Effector memory CD8-positive, alpha-beta T cell (primary cell): ENCODE measurements around the gene NKTR.

ENCODE experiments used
- ATAC-seq: fragments of 150-1000 bp; cut with Tn5 transposase; replicated peaks from 2 replicates; pipeline ENCODE4 v1.10.0; 2021; ENCODE audit warnings: mild to moderate bottlenecking, moderate library complexity
- DNase-seq, 3 experiments: peaks; one replicate each; pipeline ENCODE4 v3.0.0; 2021
- H3K27ac Mint-ChIP-seq, 2 donors: one replicate each; pipeline ENCODE4 v1.8.0; 2022; ENCODE audit warnings: mild to moderate bottlenecking in 2 of 2, mixed read lengths in 2 of 2, moderate library complexity in 2 of 2
- H3K27me3 Mint-ChIP-seq, 2 donors: one replicate each; pipeline ENCODE4 v1.8.0; 2022; ENCODE audit warnings: mixed read lengths in 2 of 2
- H3K36me3 Mint-ChIP-seq: one replicate; pipeline ENCODE4 v1.8.0; 2022; ENCODE audit warnings: mild to moderate bottlenecking, moderate library complexity, mixed read lengths; ENCODE audit not compliant: insufficient read depth
- H3K4me1 Mint-ChIP-seq, 2 donors: one replicate each; pipeline ENCODE4 v1.8.0; 2022; ENCODE audit warnings: low read depth in 2 of 2, mixed read lengths in 2 of 2
- H3K4me3 Mint-ChIP-seq, 2 donors: one replicate each; pipeline ENCODE4 v1.8.0; 2022; ENCODE audit warnings: mild to moderate bottlenecking in 2 of 2, mixed read lengths in 2 of 2, moderate library complexity in 2 of 2
- H3K9me3 Mint-ChIP-seq, 2 donors: one replicate each; pipeline ENCODE4 v1.8.0; 2022; ENCODE audit warnings: mixed read lengths in 2 of 2

NKTR gene

GRCh38 chr3:42605546-42606173 is 5.2 kb downstream of the NKTR start:
- ATAC-seq, result no peak
- DNase-seq, result no peak
- Mint-ChIP-seq H3K4me3 (no peak overlapping the region), H3K9me3 (no peaks in the 10 kb centered on the region), H3K36me3 (peaks cover 66% of the 10 kb centered on the region), H3K27me3 (no peaks in the 10 kb centered on the region), H3K4me1 (peaks cover 32 to 63% of the 10 kb centered on the region in 2 donors), H3K27ac (no peak overlapping the region)

DNA sequence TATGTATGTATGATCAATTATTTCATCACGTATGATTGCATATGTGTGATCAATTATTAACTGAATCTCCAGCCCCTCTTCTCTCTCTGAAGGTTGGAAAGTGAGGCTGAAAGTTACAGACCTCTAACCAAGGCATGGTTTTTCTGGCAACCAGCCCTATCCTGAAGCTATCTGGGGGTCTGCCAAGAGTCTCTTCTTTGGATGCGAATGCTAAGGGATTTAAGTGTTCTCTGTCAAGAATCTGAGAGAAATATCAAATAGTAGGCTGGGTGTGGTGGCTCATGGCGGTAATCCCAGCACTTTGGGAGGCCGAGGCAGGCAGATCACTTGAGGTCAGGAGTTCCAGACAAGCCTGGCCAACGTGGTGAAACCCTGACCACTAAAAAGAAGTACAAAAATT is 8.1 kb downstream of the NKTR start:
- peak overlapping the region; percentile 75 to 77 for H3K27ac Mint-ChIP-seq
- ATAC-seq (no peak), DNase-seq (no peak)
- H3K4me3 Mint-ChIP-seq, result peak overlapping the region in 1 of 2 donors; percentile 11
- no peaks in the 10 kb centered on the region for H3K9me3 Mint-ChIP-seq
- peaks cover 64% of the 10 kb centered on the region for H3K36me3 Mint-ChIP-seq
- H3K4me1 Mint-ChIP-seq, result peaks cover 39 to 71% of the 10 kb centered on the region in 2 donors
- H3K27me3 Mint-ChIP-seq, result no peaks in the 10 kb centered on the region

GRCh38 chr3:42610976-42611375 is 10.5 kb downstream of the NKTR start:
- Mint-ChIP-seq H3K4me3 (peak overlapping the region; percentile 34 to 57), H3K9me3 (no peaks in the 10 kb centered on the region), H3K36me3 (peaks cover 49% of the 10 kb centered on the region), H3K27ac (peak overlapping the region; percentile 63 to 77), H3K4me1 (peaks cover 34 to 60% of the 10 kb centered on the region in 2 donors), H3K27me3 (no peaks in the 10 kb centered on the region)
- peak; percentile 74 for ATAC-seq
- no peak for DNase-seq

- Mint-ChIP-seq H3K27ac (peak overlapping the region in 1 of 2 donors; percentile 44), H3K36me3 (peaks cover 49% of the 10 kb centered on the region), H3K27me3 (no peaks in the 10 kb centered on the region), H3K4me1 (peaks cover 35 to 56% of the 10 kb centered on the region in 2 donors), H3K9me3 (no peaks in the 10 kb centered on the region), H3K4me3 (peak overlapping the region in 1 of 2 donors; percentile 22)
- peak; percentile 44 for ATAC-seq
- DNase-seq, result no peak
Observed at GRCh38 chr3:42612217-42612616, 11.7 kb downstream of the NKTR start.

- H3K27me3 Mint-ChIP-seq, result no peaks in the 10 kb centered on the region
- peaks cover 34 to 52% of the 10 kb centered on the region in 2 donors for H3K4me1 Mint-ChIP-seq
- no peak for DNase-seq
- no peak for ATAC-seq
- H3K27ac Mint-ChIP-seq, result peak overlapping the region; percentile 9 to 39
- no peak overlapping the region for H3K4me3 Mint-ChIP-seq
- no peaks in the 10 kb centered on the region for H3K9me3 Mint-ChIP-seq
- H3K36me3 Mint-ChIP-seq, result peaks cover 49% of the 10 kb centered on the region
Observed at GRCh38 chr3:42612928-42613327, 12.4 kb downstream of the NKTR start.

- peak; percentile 62 for ATAC-seq
- H3K36me3 Mint-ChIP-seq, result peaks cover 49% of the 10 kb centered on the region
- no peak for DNase-seq
- peaks cover 31 to 49% of the 10 kb centered on the region in 2 donors for H3K4me1 Mint-ChIP-seq
- H3K4me3 Mint-ChIP-seq, result no peak overlapping the region
- H3K9me3 Mint-ChIP-seq, result no peaks in the 10 kb centered on the region
- no peaks in the 10 kb centered on the region for H3K27me3 Mint-ChIP-seq
- H3K27ac Mint-ChIP-seq, result peak overlapping the region; percentile 9 to 39
Observed at GRCh38 chr3:42613462-42613861, 13.0 kb downstream of the NKTR start.

DNA sequence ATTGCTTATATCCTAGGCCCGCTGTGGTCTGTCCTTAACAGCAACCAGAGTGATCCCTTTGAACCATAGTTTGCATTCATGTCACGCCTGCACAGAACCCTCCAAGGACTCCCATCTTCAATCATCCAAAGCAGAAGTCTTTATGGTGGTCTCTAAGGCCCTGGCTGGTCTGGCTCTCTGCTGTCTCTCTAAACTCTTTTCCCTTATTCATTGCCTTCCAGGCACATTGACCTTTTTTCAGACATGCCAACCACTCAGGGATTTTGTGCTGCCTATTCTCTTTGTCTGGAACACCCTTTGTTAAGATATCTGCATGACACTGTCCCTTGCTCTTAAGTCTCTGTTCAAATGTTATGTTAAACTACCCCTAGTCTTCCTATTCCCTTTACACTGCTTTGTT is 31.1 kb downstream of the NKTR start:
- peak overlapping the region; percentile 13 to 62 for H3K27ac Mint-ChIP-seq
- peaks cover 15% of the 10 kb centered on the region for H3K36me3 Mint-ChIP-seq
- no peaks in the 10 kb centered on the region for H3K27me3 Mint-ChIP-seq
- H3K4me1 Mint-ChIP-seq, result peaks cover 2 to 10% of the 10 kb centered on the region in 2 donors
- no peak overlapping the region for H3K4me3 Mint-ChIP-seq
- H3K9me3 Mint-ChIP-seq, result no peaks in the 10 kb centered on the region
- no peak for ATAC-seq
- DNase-seq, result no peak

DNA sequence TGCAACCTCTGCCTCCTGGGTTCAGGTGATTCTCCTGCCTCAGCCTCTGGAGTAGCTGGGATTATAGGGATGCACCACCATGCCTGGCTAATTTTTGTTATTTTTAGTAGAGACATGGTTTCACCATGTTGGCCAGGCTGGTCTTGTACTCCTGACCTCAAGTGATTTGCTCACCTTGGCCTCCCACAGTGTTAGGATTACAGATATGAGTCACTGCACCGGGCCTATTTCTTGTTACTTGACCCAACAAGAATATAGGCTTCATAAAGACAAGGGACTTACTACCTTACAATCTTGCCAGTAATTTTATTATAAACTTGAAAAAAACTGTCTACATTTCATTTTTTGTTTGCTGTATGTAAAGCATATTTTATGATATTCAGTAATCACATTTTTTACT is 31.7 kb downstream of the NKTR start:
- ATAC-seq (no peak), DNase-seq (no peak)
- peak overlapping the region; percentile 13 to 62 for H3K27ac Mint-ChIP-seq
- no peak overlapping the region for H3K4me3 Mint-ChIP-seq
- H3K27me3 Mint-ChIP-seq, result no peaks in the 10 kb centered on the region
- peaks cover 2 to 9% of the 10 kb centered on the region in 2 donors for H3K4me1 Mint-ChIP-seq
- no peaks in the 10 kb centered on the region for H3K9me3 Mint-ChIP-seq
- peaks cover 15% of the 10 kb centered on the region for H3K36me3 Mint-ChIP-seq

DNA sequence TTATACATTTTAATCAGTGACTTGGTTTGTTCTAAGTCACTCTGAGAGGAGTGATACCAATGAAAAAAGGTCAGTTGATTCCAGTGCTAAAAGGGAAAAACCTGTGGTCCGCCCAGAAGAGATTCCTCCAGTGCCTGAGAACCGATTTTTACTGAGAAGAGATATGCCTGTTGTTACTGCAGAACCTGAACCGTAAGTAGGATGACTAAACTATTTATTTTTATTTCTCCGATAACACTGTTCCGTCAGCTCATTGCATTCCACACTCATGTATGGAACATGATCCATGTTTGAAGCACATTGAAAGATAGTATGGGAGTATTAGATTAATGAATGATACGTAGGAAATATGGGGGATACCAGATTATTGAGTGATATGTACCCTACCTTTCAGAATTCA is 33.1 kb downstream of the NKTR start:
- Mint-ChIP-seq H3K36me3 (peaks cover 12% of the 10 kb centered on the region), H3K27me3 (no peaks in the 10 kb centered on the region), H3K27ac (no peak overlapping the region), H3K4me1 (peaks cover 2 to 6% of the 10 kb centered on the region in 2 donors), H3K4me3 (no peak overlapping the region), H3K9me3 (no peaks in the 10 kb centered on the region)
- DNase-seq (no peak), ATAC-seq (no peak)

DNA sequence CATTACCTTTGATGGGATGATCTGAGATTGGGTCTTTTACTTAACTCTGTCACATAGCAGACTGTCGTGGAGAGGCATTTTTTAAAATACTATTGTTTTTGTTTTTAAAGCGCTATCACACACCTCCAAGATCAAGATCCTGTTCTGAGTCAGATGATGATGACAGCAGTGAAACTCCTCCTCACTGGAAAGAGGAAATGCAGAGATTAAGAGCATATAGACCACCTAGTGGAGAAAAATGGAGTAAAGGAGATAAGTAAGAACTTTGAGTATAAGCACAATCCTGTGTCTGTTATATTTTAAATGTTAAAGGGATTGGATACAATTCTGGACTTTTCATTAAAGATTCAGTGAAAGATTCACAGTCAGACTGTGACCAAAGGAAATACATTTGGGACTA is 34.6 kb downstream of the NKTR start:
- peak; percentile 20 for ATAC-seq
- Mint-ChIP-seq H3K36me3 (peaks cover 1% of the 10 kb centered on the region), H3K4me3 (no peak overlapping the region), H3K27ac (peak overlapping the region; percentile 33 to 52), H3K4me1 (peaks cover 2 to 6% of the 10 kb centered on the region in 2 donors), H3K27me3 (no peaks in the 10 kb centered on the region), H3K9me3 (no peaks in the 10 kb centered on the region)
- DNase-seq, result no peak

GRCh38 chr3:42637001-42637400 is 36.5 kb downstream of the NKTR start:
- peaks cover 7 to 12% of the 10 kb centered on the region in 2 donors for H3K4me1 Mint-ChIP-seq

GRCh38 chr3:42638339-42638842 is 37.9 kb downstream of the NKTR start:
- DNase-seq (peak in 2 of 3 experiments; percentile 17 to 33), ATAC-seq (peak; percentile 80)
- no peak overlapping the region for H3K27ac Mint-ChIP-seq
- H3K4me3 Mint-ChIP-seq, result no peak overlapping the region
- no peaks in the 10 kb centered on the region for H3K9me3 Mint-ChIP-seq
- peaks cover 19% of the 10 kb centered on the region for H3K36me3 Mint-ChIP-seq
- H3K27me3 Mint-ChIP-seq, result no peaks in the 10 kb centered on the region
- H3K4me1 Mint-ChIP-seq, result peaks cover 7 to 12% of the 10 kb centered on the region in 2 donors

More at GRCh38 chr3:42637001-42637400, 36.5 kb downstream of the NKTR start:
- Mint-ChIP-seq H3K27me3 (no peaks in the 10 kb centered on the region), H3K4me3 (no peak overlapping the region), H3K9me3 (no peaks in the 10 kb centered on the region), H3K27ac (no peak overlapping the region), H3K36me3 (peaks cover 5% of the 10 kb centered on the region)
- ATAC-seq (no peak), DNase-seq (no peak)

DNA sequence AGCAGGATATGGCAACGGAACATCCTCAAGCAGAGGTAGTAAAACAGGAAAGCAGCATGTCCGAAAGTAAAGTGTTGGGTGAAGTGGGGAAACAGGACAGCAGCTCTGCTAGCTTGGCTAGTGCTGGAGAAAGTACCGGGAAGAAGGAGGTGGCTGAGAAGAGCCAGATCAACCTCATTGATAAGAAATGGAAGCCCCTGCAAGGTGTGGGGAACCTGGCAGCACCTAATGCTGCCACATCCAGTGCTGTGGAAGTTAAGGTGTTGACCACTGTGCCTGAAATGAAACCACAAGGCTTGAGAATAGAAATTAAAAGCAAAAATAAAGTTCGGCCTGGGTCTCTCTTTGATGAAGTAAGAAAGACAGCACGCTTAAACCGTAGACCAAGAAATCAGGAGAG is 38.7 kb downstream of the NKTR start:
- no peak overlapping the region for H3K4me3 Mint-ChIP-seq
- no peak for DNase-seq
- no peak overlapping the region for H3K27ac Mint-ChIP-seq
- no peaks in the 10 kb centered on the region for H3K9me3 Mint-ChIP-seq
- peaks cover 6 to 9% of the 10 kb centered on the region in 2 donors for H3K4me1 Mint-ChIP-seq
- H3K36me3 Mint-ChIP-seq, result peaks cover 25% of the 10 kb centered on the region
- H3K27me3 Mint-ChIP-seq, result no peaks in the 10 kb centered on the region
- ATAC-seq, result peak; percentile 31

GRCh38 chr3:42640129-42640528 is 39.6 kb downstream of the NKTR start:
- no peak overlapping the region for H3K27ac Mint-ChIP-seq
- no peaks in the 10 kb centered on the region for H3K9me3 Mint-ChIP-seq
- DNase-seq, result no peak
- peaks cover 34% of the 10 kb centered on the region for H3K36me3 Mint-ChIP-seq
- no peaks in the 10 kb centered on the region for H3K27me3 Mint-ChIP-seq
- peaks cover 6 to 9% of the 10 kb centered on the region in 2 donors for H3K4me1 Mint-ChIP-seq
- ATAC-seq, result no peak
- H3K4me3 Mint-ChIP-seq, result no peak overlapping the region
